NCI-H2171 (cell line): ENCODE data around the gene NAGK.
"Not testable (repeated sequence)": the region's sequence is repeated elsewhere in the genome, so short reads cannot be mapped to it uniquely, and the experiment has no call there.

Experiments
- DNase-seq: peaks from one replicate; lab custom pipeline; 2025; lab: John Stamatoyannopoulos, UW

The NAGK gene

DNA sequence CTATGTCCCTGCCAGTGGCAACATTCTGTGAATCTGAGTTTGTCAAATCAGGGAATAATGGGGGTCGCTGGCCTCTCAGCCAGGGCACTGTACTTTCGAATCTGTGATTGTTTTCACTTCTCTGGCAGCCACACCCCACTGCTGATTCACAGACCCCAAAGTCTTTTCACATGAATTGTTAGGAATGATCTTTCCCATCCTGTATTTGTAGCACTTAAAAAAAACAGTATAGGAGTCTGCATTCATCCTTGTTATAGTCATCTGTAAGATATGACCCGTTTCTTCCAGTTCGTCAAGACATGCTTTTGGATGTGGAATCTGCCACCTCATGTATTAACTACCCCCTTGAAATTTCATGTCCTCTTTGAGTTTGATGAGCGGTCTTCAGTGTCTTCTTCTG lies 928 bp downstream of the NAGK start:
- DNase-seq = no peak

DNA sequence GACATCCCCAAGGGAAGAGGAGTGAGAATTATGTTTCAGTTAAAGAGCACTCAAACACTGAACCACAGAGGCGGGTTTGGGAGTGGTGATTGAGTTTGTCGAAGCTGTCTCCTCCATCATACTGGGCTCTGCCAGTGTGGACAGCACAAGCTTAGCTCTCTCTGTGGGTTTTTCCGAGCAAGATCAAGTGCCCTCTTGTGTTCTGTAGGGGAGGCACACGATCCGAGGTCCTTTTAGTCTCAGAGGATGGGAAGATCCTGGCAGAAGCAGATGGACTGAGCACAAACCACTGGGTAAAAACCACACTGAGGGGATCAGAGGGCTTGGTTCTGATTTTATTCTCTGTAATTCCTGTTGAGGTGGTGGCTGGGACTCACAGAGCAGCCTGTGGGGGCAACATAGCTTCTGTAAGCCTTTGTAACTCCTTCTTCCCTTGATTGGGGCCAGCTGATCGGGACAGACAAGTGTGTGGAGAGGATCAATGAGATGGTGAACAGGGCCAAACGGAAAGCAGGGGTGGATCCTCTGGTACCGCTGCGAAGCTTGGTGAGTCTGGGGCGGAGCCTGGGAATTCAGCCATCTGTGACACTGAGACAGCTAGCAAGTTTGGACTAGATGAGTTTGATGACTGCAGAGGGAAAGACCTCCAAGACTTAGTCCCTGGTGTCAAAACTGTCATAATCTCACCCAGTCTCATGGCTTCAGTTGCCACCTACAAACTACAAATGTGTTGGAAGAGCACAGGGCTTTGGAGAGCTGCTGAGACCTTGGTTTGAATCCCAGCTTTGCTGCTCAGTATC lies 2.0 kb downstream of the NAGK start:
- DNase-seq = no peak

DNA sequence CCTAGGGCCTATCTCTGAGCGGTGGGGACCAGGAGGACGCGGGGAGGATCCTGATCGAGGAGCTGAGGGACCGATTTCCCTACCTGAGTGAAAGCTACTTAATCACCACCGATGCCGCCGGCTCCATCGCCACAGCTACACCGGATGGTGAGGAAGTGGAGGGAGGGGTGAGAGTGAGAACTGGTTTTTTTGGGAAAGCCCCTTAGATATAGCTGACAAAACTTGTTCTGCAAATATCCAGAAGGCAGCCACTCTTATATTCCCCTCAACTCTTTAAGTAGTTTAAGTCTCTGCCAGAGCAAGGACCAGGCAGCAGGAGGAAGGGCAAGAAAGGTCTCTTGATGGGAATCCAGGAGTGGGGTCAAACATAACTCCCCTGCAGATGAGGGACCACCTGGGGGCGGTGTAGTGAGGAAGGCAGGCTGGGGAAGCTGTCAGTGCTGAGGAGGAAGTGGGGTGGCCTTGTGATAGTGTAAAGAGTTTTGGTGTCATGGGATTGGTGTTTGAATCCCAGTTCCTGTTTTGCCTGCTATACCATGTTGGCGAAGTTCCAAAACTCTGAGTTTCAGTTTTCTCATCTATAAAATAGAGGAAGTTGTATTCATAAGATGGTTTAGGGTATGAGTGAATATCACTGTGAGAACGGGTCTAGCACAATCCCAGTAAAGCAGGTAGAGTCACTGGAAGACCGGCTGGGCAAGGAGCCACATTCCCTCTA lies 3.4 kb downstream of the NAGK start:
- no peak for DNase-seq

DNA sequence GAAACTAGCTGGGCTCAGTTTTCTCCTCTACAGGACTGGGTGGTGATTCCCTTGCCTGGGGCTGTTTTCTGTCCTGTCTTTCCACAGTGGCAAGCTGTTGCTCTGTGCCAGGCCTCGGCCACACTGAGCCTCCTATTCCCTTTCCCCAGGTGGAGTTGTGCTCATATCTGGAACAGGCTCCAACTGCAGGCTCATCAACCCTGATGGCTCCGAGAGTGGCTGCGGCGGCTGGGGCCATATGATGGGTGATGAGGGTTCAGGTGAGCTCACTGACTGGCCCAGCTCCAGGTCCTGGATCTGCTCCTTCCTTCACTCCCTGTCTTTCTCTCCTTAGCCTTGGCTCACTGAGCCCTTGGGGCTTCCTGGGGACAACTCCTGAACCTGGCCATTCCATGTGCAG lies 4.0 kb downstream of the NAGK start:
- DNase-seq = no peak

DNA sequence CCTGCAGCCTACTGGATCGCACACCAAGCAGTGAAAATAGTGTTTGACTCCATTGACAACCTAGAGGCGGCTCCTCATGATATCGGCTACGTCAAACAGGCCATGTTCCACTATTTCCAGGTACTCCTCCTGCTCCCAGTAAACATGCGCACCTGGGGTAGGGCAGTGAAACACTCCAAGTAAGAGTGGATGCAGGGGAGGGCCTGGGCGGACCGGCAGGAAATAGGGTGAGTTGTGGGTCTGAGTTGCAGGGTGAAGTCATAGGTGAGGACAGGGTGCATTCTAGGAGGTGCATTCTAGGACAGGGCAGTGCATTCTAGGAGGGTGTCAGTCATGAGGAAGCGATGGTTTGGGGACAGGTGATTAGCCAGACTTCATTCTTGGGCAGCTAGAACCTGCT lies 5.0 kb downstream of the NAGK start:
- DNase-seq = no peak

DNA sequence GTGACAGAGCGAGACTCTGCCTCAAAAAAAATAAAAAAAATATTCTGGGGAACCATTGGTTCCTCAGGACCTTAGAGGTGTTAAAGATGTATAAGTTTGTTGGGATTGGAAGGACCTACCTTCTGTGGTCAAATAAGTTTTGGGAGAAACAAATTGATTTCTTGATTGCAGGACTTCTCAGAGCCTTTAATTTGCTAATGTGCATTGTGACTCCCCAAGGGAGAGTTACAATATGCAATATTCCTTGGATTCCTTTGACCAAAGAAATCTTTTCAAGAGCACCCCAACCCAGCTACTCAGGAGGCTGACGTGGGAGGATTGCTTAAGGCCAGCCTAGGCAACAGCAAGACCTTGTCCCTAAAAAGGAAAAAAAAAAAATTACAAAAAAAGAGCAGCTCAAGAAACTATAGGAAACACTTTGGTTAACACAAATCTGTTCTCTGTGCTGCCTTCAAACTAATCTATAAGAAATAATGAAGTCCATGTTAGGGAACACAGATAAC lies 6.5 kb downstream of the NAGK start:
- DNase-seq = no peak

DNA sequence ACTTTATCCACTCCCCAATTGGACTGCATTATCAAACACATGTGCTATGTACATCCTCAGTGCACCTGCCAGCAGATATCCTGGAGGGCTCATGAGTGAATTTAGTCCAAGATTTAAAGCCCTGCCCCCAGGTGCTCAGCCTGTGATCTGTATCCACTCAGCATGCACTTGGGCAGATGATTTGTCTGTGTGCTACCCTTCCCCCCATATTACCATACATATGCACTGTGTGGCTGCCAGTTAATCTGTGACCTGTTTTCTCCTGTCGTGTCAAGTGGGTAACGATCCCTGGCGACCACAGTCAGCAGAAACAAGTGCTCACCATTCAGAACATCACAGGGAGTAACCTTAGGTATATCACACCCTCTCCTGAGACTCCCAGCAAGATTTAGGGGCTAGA lies 10.2 kb downstream of the NAGK start:
- no peak for DNase-seq

DNA sequence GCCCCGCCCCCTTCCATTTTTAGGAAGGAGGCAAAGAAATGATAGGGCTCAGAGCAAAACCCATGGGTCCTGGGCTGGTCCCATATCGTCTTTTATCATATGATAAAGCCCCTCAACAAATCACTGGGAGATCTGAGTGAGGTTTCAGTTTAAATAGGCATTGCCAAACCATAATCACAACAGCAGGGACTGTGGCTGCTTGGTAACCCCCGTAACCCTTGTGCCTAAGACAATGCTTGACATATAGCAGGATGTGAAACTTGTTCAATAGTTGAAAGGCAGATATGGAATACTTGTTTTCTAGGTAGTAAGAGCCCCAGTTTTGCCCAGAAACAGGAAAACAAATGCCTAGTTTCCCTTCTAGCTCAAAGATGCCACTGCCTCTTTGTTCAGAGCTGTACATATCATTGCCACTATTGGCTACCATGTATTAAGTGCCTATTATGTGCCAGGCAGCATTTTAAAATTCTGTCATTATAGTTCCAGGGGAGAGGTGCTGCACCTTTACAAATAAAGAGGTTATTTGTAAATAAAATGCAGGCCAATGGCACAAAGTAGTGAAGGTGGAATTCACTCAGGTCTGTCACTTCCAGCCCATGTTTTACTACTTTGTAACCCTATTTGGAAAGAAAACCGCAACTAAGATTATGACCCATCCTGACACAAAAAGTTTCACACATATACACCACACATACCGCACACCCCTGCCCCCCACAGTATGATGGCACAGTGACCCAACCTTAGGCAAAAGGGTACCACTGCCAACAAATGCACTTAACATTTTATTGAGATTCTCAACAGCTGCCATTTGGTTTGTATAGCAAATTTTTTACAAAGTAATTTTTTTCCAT lies 14.2 kb downstream of the NAGK start:
- DNase-seq = no peak

DNA sequence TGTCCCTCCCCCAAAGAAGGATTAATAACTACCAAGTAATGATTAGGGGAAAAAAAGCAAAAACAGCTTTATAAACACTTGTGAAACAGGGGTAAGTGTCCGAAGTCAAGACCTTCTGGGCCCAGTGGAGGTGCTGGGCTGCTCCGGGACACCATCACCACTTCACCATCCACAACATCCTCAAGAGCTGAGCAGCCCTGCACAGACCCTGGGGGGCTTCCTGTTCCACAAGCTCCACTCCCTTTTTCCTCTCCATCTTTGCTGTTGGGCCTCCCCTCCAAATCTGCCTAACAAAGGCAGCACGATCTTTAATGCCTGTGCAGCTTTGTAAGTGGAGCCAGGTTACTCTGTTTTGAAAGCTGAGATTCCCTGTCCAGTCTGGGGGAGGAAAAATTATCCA lies 14.8 kb downstream of the NAGK start:
- not testable (repeated sequence) for DNase-seq

DNA sequence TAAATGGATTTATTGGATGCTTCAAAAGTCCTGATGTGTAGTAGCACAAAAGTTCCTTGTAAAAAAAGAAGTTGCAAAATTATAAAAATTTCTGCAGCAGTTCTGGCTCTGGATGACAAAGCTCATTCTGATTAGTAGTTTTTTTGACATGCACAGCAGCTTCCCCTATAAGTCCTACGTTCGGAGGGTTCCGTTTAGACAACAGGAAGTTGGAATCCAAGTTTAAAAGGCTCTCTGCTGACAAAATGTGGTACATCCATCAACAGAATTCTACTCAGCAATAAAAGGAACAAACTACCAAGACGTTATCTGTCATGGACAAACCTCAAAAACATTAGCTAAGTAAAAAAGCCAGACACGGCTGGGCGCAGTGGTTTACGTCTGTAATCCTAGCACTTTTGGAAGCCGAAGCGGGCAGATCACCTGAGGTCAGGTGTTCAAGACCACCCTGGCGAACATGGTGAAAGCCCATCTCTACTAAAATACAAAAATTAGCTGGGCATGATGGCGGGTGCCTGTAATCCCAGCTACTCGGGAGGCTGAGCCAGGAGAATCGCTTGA lies 15.4 kb downstream of the NAGK start:
- DNase-seq = not testable (repeated sequence)

DNA sequence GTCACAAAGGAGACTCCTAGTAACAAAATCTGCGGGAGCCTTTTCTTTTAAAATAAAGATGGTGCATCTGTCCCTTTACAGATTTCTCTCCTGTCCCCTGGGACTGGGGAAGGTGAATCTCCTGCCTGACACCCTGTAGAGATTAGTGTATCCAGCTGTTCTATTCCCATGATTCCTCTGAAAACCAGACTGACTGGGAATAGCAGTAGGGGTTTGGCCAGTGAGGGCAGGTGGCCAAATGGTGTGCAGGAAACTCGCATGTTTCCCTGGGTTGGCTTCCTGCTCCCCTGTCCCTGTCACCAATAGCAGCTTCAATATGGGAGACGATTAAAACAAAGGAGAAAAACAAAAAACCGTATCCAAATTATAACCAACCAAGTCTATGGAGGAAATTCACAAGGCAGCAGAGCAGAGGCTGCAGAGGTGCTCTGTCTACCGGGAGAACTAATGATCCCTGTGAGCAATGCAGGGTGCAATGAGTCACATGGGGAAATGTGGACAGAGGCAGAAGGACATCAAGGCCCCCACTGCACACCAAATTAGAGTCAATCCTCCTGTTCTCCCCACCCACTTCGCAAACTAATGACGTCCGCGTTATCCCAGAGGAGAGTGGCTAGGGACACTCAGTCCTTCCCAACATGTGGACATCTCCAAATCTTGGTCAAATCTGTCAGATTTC lies 17.0 kb downstream of the NAGK start:
- DNase-seq = not testable (repeated sequence)

DNA sequence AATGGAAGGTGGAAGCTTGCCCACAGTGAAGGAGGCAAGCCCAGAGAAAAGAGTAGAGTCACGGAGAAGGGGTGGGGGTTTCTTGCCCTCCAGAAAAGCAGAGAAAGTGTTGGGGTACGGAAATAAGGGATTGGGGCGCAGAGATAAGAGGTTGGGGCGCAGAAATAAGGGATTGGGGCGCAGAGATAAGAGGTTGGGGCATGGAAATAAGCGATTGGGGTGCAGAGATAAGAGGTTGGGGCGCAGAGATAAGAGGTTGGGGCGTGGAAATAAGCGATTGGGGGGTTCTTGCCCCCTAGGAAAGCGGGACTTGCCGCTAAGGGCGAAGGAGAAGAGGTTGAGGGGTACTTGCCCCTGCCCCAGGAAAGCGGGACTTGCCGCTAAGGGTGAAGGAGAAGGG lies 21.0 kb downstream of the NAGK start:
- DNase-seq = not testable (repeated sequence)

DNA sequence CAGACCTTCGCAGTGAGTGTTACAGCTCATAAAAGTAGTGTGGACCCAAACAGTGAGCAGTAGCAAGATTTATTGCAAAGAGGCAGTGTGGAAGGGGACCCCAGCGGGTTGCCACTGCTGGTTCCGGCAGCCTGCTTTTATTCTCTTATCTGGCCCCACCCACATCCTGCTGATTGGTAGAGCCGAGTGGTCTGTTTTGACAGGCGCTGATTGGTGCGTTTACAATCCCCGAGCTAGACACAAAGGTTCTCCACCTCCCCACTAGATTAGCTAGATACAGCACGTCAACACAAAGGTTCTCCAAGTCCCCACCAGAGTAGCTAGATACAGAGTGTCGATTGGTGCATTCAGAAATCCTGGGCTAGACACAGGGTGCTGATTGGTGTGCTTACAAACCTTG lies 23.4 kb downstream of the NAGK start:
- DNase-seq = not testable (repeated sequence)

DNA sequence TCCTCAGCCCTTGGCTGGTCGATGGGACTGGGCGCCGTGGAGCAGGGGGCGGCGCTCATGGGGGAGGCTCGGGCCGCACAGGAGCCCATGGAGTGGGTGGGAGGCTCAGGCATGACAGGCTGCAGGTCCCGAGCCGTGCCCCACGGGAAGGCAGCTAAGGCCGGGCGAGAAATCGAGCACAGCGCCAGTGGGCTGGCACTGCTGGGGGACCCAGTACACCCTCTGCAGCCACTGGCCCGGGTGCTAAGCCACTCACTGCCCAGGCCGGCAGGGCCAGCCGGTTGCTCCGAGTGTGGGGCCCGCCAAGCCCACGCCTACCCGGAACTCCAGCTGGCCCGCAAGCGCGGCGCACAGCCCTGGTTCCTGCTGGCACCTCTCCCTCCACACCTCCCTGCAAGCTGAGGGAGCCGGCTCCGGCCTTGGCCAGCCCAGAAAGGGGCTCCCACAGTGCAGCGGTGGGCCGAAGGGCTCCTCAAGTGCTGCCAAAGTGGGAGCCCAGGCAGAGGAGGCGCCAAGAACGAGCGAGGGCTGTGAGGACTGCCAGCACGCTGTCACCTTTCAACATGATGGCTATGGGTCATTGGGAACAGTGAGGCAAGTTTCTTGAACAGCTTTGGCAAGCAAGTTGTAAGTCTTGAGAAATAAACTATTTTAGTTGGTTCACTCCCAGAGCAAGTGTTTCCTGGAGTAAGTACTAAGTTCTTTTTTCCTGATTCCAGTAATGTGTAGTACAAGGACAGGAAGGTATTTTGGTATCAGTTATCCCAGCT lies 24.2 kb downstream of the NAGK start:
- not testable (repeated sequence) for DNase-seq

DNA sequence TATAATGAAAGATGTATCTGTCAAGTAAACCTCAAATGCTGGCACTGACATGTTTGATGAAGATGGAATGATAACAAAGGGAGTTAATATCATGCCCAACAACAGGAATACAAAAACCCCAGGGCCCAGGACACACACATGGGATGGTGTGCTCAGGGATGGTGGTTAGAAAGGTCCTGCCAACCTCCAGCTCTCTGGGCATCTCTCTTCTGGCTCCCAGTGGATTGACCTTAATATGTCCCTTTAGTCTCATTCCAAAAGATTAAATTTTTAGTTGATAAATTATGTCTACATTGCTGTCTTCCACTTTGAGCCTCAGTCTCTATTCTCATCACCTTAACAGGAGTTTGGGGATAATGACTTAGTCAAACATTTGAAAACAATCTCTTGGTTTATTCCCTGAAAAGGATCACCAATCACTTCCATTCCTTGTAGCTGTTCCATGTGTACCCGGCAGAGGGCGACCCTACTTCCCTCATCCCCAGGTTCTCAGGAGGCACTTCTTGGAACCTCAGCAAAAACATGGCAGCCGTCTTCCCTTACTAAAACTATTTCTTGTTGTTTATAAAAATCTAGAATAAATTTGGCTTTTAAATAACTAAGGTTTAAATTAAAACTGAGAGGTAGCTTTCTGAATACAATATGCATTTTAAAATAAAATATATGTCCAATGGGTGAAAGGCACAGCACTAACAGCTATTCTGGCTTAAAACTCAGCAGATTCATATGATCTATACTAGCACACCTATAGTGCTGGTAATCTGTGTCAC lies 31.9 kb downstream of the NAGK start:
- peak; percentile 36 for DNase-seq

DNA sequence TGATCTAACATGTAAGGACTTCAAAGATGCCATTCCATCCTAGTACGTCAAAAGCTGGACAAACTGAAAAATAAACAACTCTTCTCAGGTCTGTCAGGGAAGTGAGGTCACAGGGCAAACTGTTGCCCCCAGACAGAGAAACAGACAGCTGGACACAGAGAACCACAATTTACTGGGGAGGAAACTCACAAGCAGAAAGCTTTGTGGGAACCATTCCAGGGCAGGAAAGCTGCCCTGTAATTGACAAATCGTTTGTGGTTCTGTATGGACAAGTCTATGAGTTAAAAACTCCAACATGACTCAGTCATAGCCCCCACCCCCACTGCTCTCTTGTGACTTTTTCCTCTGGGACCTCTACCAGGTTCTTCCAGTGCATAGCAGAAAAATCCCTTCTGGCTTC lies 33.2 kb downstream of the NAGK start:
- DNase-seq = no peak

DNA sequence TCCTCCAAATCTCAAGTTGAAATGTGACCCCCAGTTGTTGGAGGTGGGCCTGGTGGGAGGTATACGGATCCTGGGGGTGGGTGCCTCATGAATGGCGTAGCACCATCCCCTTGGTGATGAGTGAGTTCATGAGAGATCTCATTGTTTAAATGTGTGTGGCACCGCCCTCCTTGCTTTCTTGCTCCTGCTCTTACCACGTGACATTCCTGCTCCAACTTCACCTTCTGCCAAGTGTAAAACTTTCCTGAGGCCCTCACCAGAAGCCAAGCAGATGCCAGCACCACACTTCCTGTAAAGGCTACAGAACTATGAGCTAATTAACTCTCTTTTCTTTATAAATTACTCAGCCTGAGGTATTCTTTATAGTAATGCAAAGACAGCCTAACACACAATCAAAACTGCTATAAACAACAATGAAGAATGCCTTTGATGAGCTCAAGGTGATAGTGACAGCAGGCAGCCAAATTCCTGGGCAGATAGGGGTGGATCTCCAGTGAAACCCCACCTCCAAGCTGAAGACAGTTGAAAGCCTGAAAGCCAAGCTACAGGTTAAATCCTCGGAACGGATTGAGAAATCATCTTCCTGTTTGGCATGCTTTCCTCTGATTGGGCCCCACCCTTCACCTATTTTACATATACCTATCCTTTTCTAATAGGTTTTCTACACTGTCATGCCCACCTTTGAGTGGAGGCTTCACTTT lies 34.7 kb downstream of the NAGK start:
- DNase-seq = no peak

DNA sequence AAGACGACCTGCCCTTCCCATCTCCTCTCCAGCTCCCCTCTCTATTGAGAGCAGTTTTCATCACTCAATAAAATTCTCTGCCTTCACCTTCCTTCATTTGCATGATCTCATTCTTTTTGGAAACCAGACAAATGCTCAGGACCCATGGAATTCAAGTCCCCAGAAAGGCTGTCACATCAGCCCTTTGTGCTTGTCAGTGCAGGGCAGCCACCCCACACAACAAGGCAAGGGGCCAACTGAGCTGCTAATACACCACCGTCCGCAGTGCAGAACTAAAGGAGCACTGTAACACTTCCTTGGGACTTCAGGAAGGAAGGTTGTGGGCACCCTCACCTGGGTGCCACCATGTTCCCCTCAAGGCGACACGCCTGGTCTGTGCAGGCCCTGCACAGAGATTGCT lies 35.4 kb downstream of the NAGK start:
- no peak for DNase-seq

DNA sequence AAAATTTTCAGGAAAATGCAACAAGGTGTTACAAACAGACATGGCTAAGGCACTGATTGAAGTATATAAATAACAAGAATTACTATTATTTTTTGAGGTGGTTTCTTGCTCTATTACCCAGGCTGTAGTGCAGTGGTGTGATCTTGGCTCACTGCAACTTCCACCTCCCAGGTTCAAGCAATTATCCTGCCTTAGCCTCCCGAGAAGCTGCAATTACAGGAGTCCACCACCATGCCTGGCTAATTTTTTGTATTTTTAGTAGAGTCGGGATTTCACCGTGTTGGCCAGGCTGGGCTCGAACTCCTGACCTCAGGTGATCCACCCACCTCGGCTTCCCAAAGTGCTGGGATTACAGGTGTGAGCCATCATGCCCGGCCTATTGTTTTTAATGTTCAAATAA lies 38.0 kb downstream of the NAGK start:
- DNase-seq = not testable (repeated sequence)
